HEK293 (cell line): ENCODE measurements around the gene SRD5A1.

Experiments
- CTCF ChIA-PET: fragments of 350-600 bp; formaldehyde crosslinking; extraction: SDS; loops from one replicate; lab custom pipeline; 2021; ENCODE audit warnings: antibody characterized with exemption; lab: Yijun Ruan, JAX
- POLR2A ChIA-PET: fragments of 300-600 bp; formaldehyde crosslinking; extraction: SDS; loops from one replicate; lab custom pipeline; 2020; ENCODE audit warnings: antibody characterized with exemption, inconsistent platforms; lab: Yijun Ruan, JAX
- H3K27ac ChIP-seq: fragments of 200-500 bp; sonication (Bioruptor generic); 2 replicates; pipeline ENCODE4 v1.5.1; 2014; ENCODE audit warnings: low read depth, low read length, control low read depth, inconsistent platforms; ENCODE audit errors: extremely low read depth
- H3K36me3 ChIP-seq, 2 experiments: fragments of 200-500 bp in 1 of 2; sonication (Bioruptor generic) in 1 of 2; 1 replicate in 1 of 2; 2 replicates in 1 of 2; pipeline ENCODE4 v1.5.1; 2014 to 2017; ENCODE audit warnings: inconsistent platforms in 2 of 2, low read length in 2 of 2; ENCODE audit not compliant: control insufficient read depth in 2 of 2, insufficient read depth in 1 of 2
- H3K4me1 ChIP-seq: fragments of 200-500 bp; sonication (Bioruptor generic); 2 replicates; pipeline ENCODE4 v1.5.1; 2014; ENCODE audit warnings: mild to moderate bottlenecking, low read length, inconsistent platforms; ENCODE audit not compliant: control insufficient read depth, insufficient read depth
- H3K4me3 ChIP-seq: 2 replicates; pipeline ENCODE4 v1.5.1; 2011; ENCODE audit warnings: low read depth, mild to moderate bottlenecking, control low read depth, low read length, moderate library complexity
- H3K9me3 ChIP-seq: fragments of 200-500 bp; sonication (Bioruptor generic); 2 replicates; pipeline ENCODE4 v1.5.1; 2014; ENCODE audit warnings: low read depth, low read length, inconsistent platforms; ENCODE audit not compliant: control insufficient read depth, insufficient read depth
- BCL11B ChIP-seq: fragments of 450-650 bp; formaldehyde crosslinking; IDR thresholded peaks from 2 replicates; pipeline ENCODE4 v1.5.1; 2016; ENCODE audit warnings: low read depth, missing biosample characterization, missing genetic modification characterization
- FEZF1 ChIP-seq: fragments of 450-650 bp; formaldehyde crosslinking; IDR thresholded peaks from 2 replicates; pipeline ENCODE4 v1.5.1; 2016; ENCODE audit warnings: missing biosample characterization, missing genetic modification characterization
- GLI2 ChIP-seq: fragments of 450-650 bp; formaldehyde crosslinking; IDR thresholded peaks from 2 replicates; pipeline ENCODE4; 2017; ENCODE audit warnings: missing biosample characterization, missing genetic modification characterization, low read depth, borderline replicate concordance
- GLIS2 ChIP-seq: fragments of 450-650 bp; formaldehyde crosslinking; IDR thresholded peaks from 2 replicates; pipeline ENCODE4 v1.5.1; 2016; ENCODE audit warnings: missing biosample characterization, missing genetic modification characterization
- HOXA7 ChIP-seq: sonication (generic); formaldehyde crosslinking; IDR thresholded peaks from 2 replicates; pipeline ENCODE4 v1.8.1; 2022; ENCODE audit warnings: missing genetic modification reagents, borderline replicate concordance
- KLF1 ChIP-seq: fragments of 450-650 bp; formaldehyde crosslinking; IDR thresholded peaks from 2 replicates; pipeline ENCODE4 v1.5.1; 2016; ENCODE audit warnings: missing biosample characterization, missing genetic modification characterization
- ZBTB1 ChIP-seq: fragments of 450-650 bp; formaldehyde crosslinking; IDR thresholded peaks from 2 replicates; pipeline ENCODE4 v1.5.1; 2016; ENCODE audit warnings: missing biosample characterization, missing genetic modification characterization
- ZNF112 ChIP-seq: fragments of 450-650 bp; formaldehyde crosslinking; IDR thresholded peaks from 2 replicates; pipeline ENCODE4 v1.5.0; 2017; ENCODE audit warnings: missing biosample characterization, missing genetic modification characterization
- ZNF202 ChIP-seq: fragments of 450-650 bp; formaldehyde crosslinking; IDR thresholded peaks from 2 replicates; pipeline ENCODE4 v1.5.1; 2016; ENCODE audit warnings: missing biosample characterization, missing genetic modification characterization, borderline replicate concordance
- ZNF239 ChIP-seq: fragments of 450-650 bp; formaldehyde crosslinking; IDR thresholded peaks from 2 replicates; pipeline ENCODE4 v1.5.1; 2016; ENCODE audit warnings: missing biosample characterization, missing genetic modification characterization
- ZNF274 ChIP-seq, 2 experiments: fragments of 200-500 bp in 1 of 2; fragments of 450-650 bp in 1 of 2; sonication (Bioruptor generic) in 1 of 2; formaldehyde crosslinking in 1 of 2; IDR thresholded peaks; 2 replicates each; pipeline versions ENCODE4 v1.5.1 to v1.6.1; 2014 to 2016; ENCODE audit warnings: borderline replicate concordance in 1 of 2, inconsistent platforms in 1 of 2, low read length in 1 of 2, missing biosample characterization in 1 of 2, missing genetic modification characterization in 1 of 2
- ZNF350 ChIP-seq: fragments of 450-650 bp; formaldehyde crosslinking; IDR thresholded peaks from 2 replicates; pipeline ENCODE4 v1.5.0; 2017; ENCODE audit warnings: missing biosample characterization, mild to moderate bottlenecking, missing genetic modification characterization
- ZNF626 ChIP-seq: fragments of 450-650 bp; sonication (Bioruptor Pico); formaldehyde crosslinking; IDR thresholded peaks from 2 replicates; pipeline ENCODE4 v1.5.1; 2018; ENCODE audit warnings: missing biosample characterization, missing genetic modification characterization, inconsistent platforms
- ZNF701 ChIP-seq: fragments of 450-650 bp; formaldehyde crosslinking; IDR thresholded peaks from 2 replicates; pipeline ENCODE4 v1.5.1; 2016; ENCODE audit warnings: missing biosample characterization, missing genetic modification characterization
- ZNF707 ChIP-seq: fragments of 450-650 bp; formaldehyde crosslinking; IDR thresholded peaks from 2 replicates; pipeline ENCODE4 v1.5.1; 2016; ENCODE audit warnings: missing biosample characterization, missing genetic modification characterization
- ZNF785 ChIP-seq: fragments of 450-650 bp; formaldehyde crosslinking; IDR thresholded peaks from 2 replicates; pipeline ENCODE4 v1.5.1; 2016; ENCODE audit warnings: missing biosample characterization, missing genetic modification characterization
- TF ChIP-seq, protein P1 (sequence below): fragments of 450-650 bp; formaldehyde crosslinking; IDR thresholded peaks from 2 replicates; pipeline ENCODE4 v1.5.1; 2017; ENCODE audit warnings: missing biosample characterization, missing genetic modification characterization
- TF ChIP-seq, protein P2 (sequence below): fragments of 450-650 bp; formaldehyde crosslinking; IDR thresholded peaks from 2 replicates; pipeline ENCODE4 v1.5.1; 2016; ENCODE audit warnings: missing biosample characterization, missing genetic modification characterization, borderline replicate concordance
- TF ChIP-seq, protein P3 (sequence below): fragments of 450-650 bp; formaldehyde crosslinking; IDR thresholded peaks from 2 replicates; pipeline ENCODE4 v1.5.1; 2017; ENCODE audit warnings: missing biosample characterization, missing genetic modification characterization
- TF ChIP-seq, protein P4 (sequence below): fragments of 450-650 bp; formaldehyde crosslinking; IDR thresholded peaks from 2 replicates; pipeline ENCODE4 v1.5.0; 2017; ENCODE audit warnings: missing biosample characterization, missing genetic modification characterization, borderline replicate concordance

Gene SRD5A1

DNA sequence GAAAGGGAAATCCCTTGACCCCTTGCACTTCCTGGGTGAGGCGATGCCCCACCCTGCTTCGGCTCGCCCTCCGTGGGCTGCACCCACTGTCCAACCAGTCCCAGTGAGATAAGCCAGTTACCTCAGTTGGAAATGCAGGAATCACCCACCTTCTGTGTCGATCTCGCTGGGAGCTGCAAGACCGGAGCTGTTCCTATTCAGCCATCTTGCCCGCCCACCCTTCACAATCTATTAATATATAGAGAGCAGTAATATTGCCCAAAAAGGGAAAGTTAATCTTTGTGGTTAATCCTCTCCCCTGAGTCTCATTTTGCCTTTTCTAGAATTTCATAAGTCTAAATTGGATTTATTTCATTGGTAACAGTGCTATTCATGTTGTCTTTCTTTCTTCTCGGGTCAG lies 16.4 kb downstream of the SRD5A1 start:
- no peaks in the 10 kb centered on the region for H3K9me3 ChIP-seq
- H3K4me1 ChIP-seq, result no peaks in the 10 kb centered on the region
- H3K4me3 ChIP-seq, result no peak overlapping the region
- H3K27ac ChIP-seq, result no peak overlapping the region
- ChIA-PET CTCF (no interaction called here), POLR2A (no interaction called here)
- peaks cover 6 to 9% of the 10 kb centered on the region in 2 experiments; a peak in 2 of 3 replicates for H3K36me3 ChIP-seq
- TF ChIP-seq KLF1, result no peak
- no peak for TF ChIP-seq HOXA7 (CRISPR knock-in tag)
- TF ChIP-seq, protein P1, sequence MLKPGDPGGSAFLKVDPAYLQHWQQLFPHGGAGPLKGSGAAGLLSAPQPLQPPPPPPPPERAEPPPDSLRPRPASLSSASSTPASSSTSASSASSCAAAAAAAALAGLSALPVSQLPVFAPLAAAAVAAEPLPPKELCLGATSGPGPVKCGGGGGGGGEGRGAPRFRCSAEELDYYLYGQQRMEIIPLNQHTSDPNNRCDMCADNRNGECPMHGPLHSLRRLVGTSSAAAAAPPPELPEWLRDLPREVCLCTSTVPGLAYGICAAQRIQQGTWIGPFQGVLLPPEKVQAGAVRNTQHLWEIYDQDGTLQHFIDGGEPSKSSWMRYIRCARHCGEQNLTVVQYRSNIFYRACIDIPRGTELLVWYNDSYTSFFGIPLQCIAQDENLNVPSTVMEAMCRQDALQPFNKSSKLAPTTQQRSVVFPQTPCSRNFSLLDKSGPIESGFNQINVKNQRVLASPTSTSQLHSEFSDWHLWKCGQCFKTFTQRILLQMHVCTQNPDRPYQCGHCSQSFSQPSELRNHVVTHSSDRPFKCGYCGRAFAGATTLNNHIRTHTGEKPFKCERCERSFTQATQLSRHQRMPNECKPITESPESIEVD (tag by site-specific recombination), result no peak
- TF ChIP-seq, protein P2, sequence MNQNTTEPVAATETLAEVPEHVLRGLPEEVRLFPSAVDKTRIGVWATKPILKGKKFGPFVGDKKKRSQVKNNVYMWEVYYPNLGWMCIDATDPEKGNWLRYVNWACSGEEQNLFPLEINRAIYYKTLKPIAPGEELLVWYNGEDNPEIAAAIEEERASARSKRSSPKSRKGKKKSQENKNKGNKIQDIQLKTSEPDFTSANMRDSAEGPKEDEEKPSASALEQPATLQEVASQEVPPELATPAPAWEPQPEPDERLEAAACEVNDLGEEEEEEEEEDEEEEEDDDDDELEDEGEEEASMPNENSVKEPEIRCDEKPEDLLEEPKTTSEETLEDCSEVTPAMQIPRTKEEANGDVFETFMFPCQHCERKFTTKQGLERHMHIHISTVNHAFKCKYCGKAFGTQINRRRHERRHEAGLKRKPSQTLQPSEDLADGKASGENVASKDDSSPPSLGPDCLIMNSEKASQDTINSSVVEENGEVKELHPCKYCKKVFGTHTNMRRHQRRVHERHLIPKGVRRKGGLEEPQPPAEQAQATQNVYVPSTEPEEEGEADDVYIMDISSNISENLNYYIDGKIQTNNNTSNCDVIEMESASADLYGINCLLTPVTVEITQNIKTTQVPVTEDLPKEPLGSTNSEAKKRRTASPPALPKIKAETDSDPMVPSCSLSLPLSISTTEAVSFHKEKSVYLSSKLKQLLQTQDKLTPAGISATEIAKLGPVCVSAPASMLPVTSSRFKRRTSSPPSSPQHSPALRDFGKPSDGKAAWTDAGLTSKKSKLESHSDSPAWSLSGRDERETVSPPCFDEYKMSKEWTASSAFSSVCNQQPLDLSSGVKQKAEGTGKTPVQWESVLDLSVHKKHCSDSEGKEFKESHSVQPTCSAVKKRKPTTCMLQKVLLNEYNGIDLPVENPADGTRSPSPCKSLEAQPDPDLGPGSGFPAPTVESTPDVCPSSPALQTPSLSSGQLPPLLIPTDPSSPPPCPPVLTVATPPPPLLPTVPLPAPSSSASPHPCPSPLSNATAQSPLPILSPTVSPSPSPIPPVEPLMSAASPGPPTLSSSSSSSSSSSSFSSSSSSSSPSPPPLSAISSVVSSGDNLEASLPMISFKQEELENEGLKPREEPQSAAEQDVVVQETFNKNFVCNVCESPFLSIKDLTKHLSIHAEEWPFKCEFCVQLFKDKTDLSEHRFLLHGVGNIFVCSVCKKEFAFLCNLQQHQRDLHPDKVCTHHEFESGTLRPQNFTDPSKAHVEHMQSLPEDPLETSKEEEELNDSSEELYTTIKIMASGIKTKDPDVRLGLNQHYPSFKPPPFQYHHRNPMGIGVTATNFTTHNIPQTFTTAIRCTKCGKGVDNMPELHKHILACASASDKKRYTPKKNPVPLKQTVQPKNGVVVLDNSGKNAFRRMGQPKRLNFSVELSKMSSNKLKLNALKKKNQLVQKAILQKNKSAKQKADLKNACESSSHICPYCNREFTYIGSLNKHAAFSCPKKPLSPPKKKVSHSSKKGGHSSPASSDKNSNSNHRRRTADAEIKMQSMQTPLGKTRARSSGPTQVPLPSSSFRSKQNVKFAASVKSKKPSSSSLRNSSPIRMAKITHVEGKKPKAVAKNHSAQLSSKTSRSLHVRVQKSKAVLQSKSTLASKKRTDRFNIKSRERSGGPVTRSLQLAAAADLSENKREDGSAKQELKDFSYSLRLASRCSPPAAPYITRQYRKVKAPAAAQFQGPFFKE (tag by site-specific recombination), result no peak
- no peak for TF ChIP-seq ZNF239 (tag by site-specific recombination)
- TF ChIP-seq ZNF707 (tag by site-specific recombination), result no peak
- TF ChIP-seq, protein P3, sequence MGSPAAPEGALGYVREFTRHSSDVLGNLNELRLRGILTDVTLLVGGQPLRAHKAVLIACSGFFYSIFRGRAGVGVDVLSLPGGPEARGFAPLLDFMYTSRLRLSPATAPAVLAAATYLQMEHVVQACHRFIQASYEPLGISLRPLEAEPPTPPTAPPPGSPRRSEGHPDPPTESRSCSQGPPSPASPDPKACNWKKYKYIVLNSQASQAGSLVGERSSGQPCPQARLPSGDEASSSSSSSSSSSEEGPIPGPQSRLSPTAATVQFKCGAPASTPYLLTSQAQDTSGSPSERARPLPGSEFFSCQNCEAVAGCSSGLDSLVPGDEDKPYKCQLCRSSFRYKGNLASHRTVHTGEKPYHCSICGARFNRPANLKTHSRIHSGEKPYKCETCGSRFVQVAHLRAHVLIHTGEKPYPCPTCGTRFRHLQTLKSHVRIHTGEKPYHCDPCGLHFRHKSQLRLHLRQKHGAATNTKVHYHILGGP (tag by site-specific recombination), result no peak
- TF ChIP-seq, protein P4, sequence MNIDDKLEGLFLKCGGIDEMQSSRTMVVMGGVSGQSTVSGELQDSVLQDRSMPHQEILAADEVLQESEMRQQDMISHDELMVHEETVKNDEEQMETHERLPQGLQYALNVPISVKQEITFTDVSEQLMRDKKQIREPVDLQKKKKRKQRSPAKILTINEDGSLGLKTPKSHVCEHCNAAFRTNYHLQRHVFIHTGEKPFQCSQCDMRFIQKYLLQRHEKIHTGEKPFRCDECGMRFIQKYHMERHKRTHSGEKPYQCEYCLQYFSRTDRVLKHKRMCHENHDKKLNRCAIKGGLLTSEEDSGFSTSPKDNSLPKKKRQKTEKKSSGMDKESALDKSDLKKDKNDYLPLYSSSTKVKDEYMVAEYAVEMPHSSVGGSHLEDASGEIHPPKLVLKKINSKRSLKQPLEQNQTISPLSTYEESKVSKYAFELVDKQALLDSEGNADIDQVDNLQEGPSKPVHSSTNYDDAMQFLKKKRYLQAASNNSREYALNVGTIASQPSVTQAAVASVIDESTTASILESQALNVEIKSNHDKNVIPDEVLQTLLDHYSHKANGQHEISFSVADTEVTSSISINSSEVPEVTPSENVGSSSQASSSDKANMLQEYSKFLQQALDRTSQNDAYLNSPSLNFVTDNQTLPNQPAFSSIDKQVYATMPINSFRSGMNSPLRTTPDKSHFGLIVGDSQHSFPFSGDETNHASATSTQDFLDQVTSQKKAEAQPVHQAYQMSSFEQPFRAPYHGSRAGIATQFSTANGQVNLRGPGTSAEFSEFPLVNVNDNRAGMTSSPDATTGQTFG (tag by site-specific recombination), result no peak
- TF ChIP-seq ZNF626, result no peak
- TF ChIP-seq ZNF701, result no peak
- TF ChIP-seq BCL11B, result no peak
- TF ChIP-seq GLI2 (tag by site-specific recombination), result no peak
- no peak for TF ChIP-seq GLIS2 (tag by site-specific recombination)
- no peak for TF ChIP-seq ZBTB1 (tag by site-specific recombination)
- TF ChIP-seq ZNF350 (tag by site-specific recombination), result no peak
- TF ChIP-seq ZNF112 (tag by site-specific recombination), result no peak
- TF ChIP-seq FEZF1, result no peak
- TF ChIP-seq ZNF202 (tag by site-specific recombination), result no peak
- no peak for TF ChIP-seq ZNF785 (tag by site-specific recombination)
- TF ChIP-seq ZNF274 (IDR thresholded peaks at IDR 0.05; ENCODE audit: low read length), result no peak
- no peak for TF ChIP-seq ZNF274 (tag by site-specific recombination; IDR thresholded peaks at IDR 0.05; ENCODE audit: borderline replicate concordance)
